NB4 (cell line): Measurements from ENCODE around the gene AXIN1.
"Not testable (repeated sequence)": the region's sequence is repeated elsewhere in the genome, so short reads cannot be mapped to it uniquely, and the experiment has no call there.

Experiments used
- DNase-seq: peaks from one replicate; pipeline ENCODE4 v3.0.0; 2010; ENCODE audit warnings: low read depth
- H3K4me3 ChIP-seq: one replicate; pipeline ENCODE4 v1.5.1; 2011; ENCODE audit warnings: mild to moderate bottlenecking, low read depth, low read length, moderate library complexity
- CTCF ChIP-seq: IDR thresholded peaks from one replicate; pipeline ENCODE4 v1.5.1; 2012; ENCODE audit warnings: low read depth, low read length
- MYC ChIP-seq: IDR thresholded peaks from 2 replicates; pipeline ENCODE4 v1.6.1; 2011; ENCODE audit warnings: low read depth, low read length
- POLR2A ChIP-seq: IDR thresholded peaks from 2 replicates; pipeline ENCODE4 v1.6.1; 2011; ENCODE audit warnings: mild to moderate bottlenecking; ENCODE audit not compliant: insufficient read length; ENCODE audit errors: extremely low read depth
- TF ChIP-seq, protein P1 (sequence below): IDR thresholded peaks from 2 replicates; pipeline ENCODE4 v1.6.1; 2011; ENCODE audit warnings: low read depth, low read length

AXIN1 gene

GRCh38 chr16:339680-340079, 12.8 kb downstream of the AXIN1 start:
- TF ChIP-seq CTCF (no peak), POLR2A (no peak), MYC (no peak)
- TF ChIP-seq, protein P1, sequence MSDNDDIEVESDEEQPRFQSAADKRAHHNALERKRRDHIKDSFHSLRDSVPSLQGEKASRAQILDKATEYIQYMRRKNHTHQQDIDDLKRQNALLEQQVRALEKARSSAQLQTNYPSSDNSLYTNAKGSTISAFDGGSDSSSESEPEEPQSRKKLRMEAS, result no peak
- no peak overlapping the region for H3K4me3 ChIP-seq
- DNase-seq, result peak; percentile 84

DNA sequence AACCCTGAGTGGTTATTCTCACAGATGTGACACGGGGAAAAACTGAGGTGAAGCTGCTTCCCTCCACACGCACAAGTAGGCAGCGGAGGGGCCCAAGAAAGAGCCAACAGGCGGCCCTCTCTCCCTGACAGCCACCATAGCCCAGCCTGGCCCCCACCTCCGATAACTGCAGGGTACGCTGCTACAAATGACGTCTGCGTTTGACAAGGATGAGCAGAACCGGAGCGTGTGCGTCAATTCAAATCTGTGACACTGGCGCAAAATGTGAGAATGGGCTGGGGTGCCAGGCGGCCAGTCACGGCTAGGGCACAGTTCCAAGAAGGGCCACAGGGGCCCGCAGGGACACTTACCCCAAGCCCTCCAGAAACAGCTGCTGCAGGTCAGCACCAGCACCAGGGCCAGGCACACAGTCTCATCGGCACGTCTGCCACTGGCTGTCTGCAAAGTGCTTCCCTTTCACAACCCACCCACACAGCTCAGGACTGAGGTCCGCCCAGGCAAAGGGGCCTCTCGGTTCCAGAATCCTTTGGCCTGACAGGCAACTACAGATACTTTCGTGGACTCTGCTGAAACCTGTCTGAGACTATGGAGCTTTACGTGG, 14.4 kb downstream of the AXIN1 start:
- TF ChIP-seq, protein P1, result no peak
- TF ChIP-seq CTCF (no peak), POLR2A (no peak), MYC (no peak)
- DNase-seq, result peak; percentile 50
- no peak overlapping the region for H3K4me3 ChIP-seq

DNA sequence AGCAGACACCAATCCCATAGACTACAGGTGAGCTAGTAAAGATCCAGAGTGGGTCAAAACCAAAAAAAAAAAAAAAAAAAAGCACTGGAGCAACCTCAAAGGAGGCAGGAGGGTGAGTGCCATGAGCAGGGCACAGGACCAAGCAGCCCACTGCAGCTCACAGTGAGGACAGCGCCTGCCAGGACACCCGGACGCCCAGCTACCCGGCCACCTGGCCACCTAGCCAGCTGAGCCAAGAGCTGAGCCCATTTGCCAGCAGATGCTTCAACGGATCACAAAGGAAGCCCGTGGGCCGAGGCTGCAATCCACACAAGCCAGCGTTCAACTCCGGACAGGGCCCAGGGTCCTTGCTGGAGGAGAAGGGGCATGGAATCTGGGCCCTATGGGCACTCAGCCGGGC, 15.1 kb downstream of the AXIN1 start:
- no peak overlapping the region for H3K4me3 ChIP-seq
- TF ChIP-seq CTCF (no peak), MYC (no peak), POLR2A (no peak)
- TF ChIP-seq, protein P1, result no peak
- DNase-seq, result no peak

DNA sequence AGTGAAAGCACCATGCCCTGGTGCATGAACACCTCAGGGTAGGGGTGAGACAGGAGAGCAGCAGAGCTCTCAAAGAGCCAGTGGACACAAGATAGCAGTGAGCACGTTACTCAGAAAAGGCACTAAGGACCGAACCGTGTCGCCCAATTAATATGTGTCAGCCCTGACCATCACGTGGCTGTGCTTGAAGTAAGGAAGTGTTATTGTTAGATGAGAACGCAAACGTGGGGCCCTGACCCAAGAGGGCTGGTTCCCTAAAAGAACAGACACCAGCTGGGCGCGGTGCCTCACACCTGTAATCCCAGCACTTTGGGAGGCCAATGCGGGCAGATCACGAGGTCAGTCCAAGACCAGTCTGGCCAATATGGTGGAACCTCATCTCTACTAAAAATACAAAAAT, 16.3 kb downstream of the AXIN1 start:
- no peak overlapping the region for H3K4me3 ChIP-seq
- TF ChIP-seq CTCF (no peak), POLR2A (no peak), MYC (no peak)
- TF ChIP-seq, protein P1, result no peak
- no peak for DNase-seq

GRCh38 chr16:334861-335632, 17.5 kb downstream of the AXIN1 start:
- DNase-seq, H3K4me3 ChIP-seq: not testable (repeated sequence)

DNA sequence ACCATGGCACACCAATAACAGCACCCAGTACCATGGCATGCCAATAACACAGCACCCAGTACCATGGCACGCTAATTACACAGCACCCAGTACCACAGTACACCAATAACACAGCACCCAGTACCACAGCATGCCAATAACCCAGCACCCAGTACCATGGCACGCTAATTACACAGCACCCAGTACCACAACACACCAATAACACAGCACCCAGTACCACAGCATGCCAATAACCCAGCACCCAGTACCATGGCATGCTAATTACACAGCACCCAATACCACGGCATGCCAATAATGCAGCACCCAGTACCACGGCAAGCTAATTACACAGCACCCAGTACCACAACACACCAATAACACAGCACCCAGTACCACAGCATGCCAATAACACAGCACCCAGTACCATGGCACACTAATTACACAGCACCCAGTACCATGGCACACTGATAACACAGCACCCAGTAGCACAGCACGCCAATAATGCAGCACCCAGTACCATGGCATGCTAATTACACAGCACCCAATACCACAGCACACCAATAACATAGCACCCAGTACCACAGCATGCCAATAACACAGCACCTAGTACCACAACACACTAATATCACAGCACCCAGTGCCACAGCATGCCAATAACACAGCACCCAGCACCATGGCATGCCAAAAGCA, 18.2 kb downstream of the AXIN1 start:
- not testable (repeated sequence) for H3K4me3 ChIP-seq, DNase-seq
